Endothelial cell of umbilical vein (primary cell): Measurements from ENCODE around the gene C1QTNF7. TPM values are rescaled to one million over a fixed set of nuclear protein-coding genes. Genes with fewer than 3 reads are reported as not detected.

ENCODE experiments used
- BruUV-seq: library from RNA; stranded (reverse); fragments of 400-500 nt; replicated peaks from 2 replicates; lab custom pipeline; 2021; lab: Mats Ljungman, UMichigan
- CTCF ChIA-PET: fragments of 300-600, 350-600 bp; sonication (Branson Sonifier 250); formaldehyde crosslinking; loops from one replicate; lab custom pipeline; 2021; ENCODE audit warnings: antibody characterized with exemption, inconsistent platforms; lab: Charles Lee
- POLR2A ChIA-PET: fragments of 300-600, 350-600 bp; sonication (Branson Sonifier 250); formaldehyde crosslinking; loops from one replicate; lab custom pipeline; 2021; ENCODE audit warnings: antibody characterized with exemption, inconsistent platforms; lab: Charles Lee
- DNase-seq: peaks from one replicate; pipeline ENCODE4 v3.0.0-alpha.2; 2011; ENCODE audit warnings: low read depth, low spot score
- FAIRE-seq: peaks from 2 replicates; lab custom pipeline; 2011; peaks lifted over from hg19 to GRCh38; lab: Jason Lieb, UNC
- H2AFZ ChIP-seq: 2 replicates; pipeline ENCODE4 v1.6.0; 2012; ENCODE audit warnings: low read depth, low read length, control low read depth, inconsistent platforms
- H3K27ac ChIP-seq: 2 replicates; pipeline ENCODE4 v1.5.1; 2011; ENCODE audit warnings: low read depth, mild to moderate bottlenecking, control low read depth, low read length, moderate library complexity; ENCODE audit not compliant: insufficient read depth
- H3K27me3 ChIP-seq, 2 experiments: 2 replicates each; pipeline versions ENCODE4 v1.6.0 to v1.6.1; 2011; ENCODE audit warnings: low read length in 2 of 2, mixed read lengths in 1 of 2; ENCODE audit not compliant: control insufficient read depth in 2 of 2, insufficient read depth in 2 of 2
- H3K36me3 ChIP-seq, 2 experiments: 2 replicates in 1 of 2; 3 replicates in 1 of 2; pipeline ENCODE4 v1.5.1; 2011; ENCODE audit warnings: low read length in 2 of 2, mild to moderate bottlenecking in 1 of 2, moderate library complexity in 1 of 2; ENCODE audit not compliant: control insufficient read depth in 2 of 2, insufficient read depth in 2 of 2; ENCODE audit errors: extremely low read depth in 1 of 2
- H3K4me1 ChIP-seq: 3 replicates; pipeline ENCODE4 v1.5.1; 2011; ENCODE audit warnings: mild to moderate bottlenecking, low read length; ENCODE audit not compliant: control insufficient read depth, insufficient read depth; ENCODE audit errors: extremely low read depth
- H3K4me2 ChIP-seq: 2 replicates; pipeline ENCODE4 v1.6.1; 2011; ENCODE audit warnings: low read length, control low read depth, mixed read lengths; ENCODE audit not compliant: insufficient read depth
- H3K4me3 ChIP-seq, 3 experiments: fragments of 200-600 bp in 1 of 3; sonication (generic), shearing (Covaris generic) in 1 of 3; replicated peaks in 1 of 3; 2 replicates each; pipeline ENCODE4 v1.5.1; 2011 to 2016; ENCODE audit warnings: control low read depth in 3 of 3, low read length in 3 of 3, mild to moderate bottlenecking in 2 of 3, inconsistent platforms in 1 of 3, low read depth in 1 of 3, moderate library complexity in 1 of 3; ENCODE audit not compliant: insufficient read depth in 1 of 3
- H3K79me2 ChIP-seq: 2 replicates; pipeline ENCODE4 v1.6.0; 2012; ENCODE audit warnings: low read length, inconsistent platforms; ENCODE audit not compliant: control insufficient read depth, insufficient read depth
- H3K9ac ChIP-seq: replicated peaks from 2 replicates; pipeline ENCODE3; 2011; ENCODE audit warnings: low read length, control low read depth; ENCODE audit not compliant: insufficient read depth; ENCODE audit errors: extremely low read depth
- H3K9me1 ChIP-seq: replicated peaks from 3 replicates; pipeline ENCODE4 v1.6.0; 2011; ENCODE audit warnings: mild to moderate bottlenecking, low read length; ENCODE audit not compliant: control insufficient read depth, insufficient read depth; ENCODE audit errors: extremely low read depth
- H3K9me3 ChIP-seq: replicated peaks from 2 replicates; pipeline ENCODE4 v1.5.1; 2012; ENCODE audit warnings: low read length, inconsistent platforms; ENCODE audit not compliant: control insufficient read depth, insufficient read depth
- H4K20me1 ChIP-seq: replicated peaks from 2 replicates; pipeline ENCODE3; 2011; ENCODE audit warnings: mild to moderate bottlenecking, low read length; ENCODE audit not compliant: control insufficient read depth, insufficient read depth; ENCODE audit errors: extremely low read depth
- FOS ChIP-seq: IDR thresholded peaks from 2 replicates; pipeline ENCODE4 v1.6.1; 2011; ENCODE audit warnings: mild to moderate bottlenecking, low read length, moderate library complexity, borderline replicate concordance; ENCODE audit not compliant: insufficient read depth
- JUN ChIP-seq: IDR thresholded peaks from 2 replicates; pipeline ENCODE4 v1.6.1; 2011; ENCODE audit warnings: borderline replicate concordance, low read depth; ENCODE audit not compliant: insufficient read length, insufficient read depth
- MYC ChIP-seq: IDR thresholded peaks from one replicate; pipeline ENCODE4 v1.6.1; 2011; ENCODE audit warnings: mild to moderate bottlenecking, low read depth, low read length
- POLR2AphosphoS5 ChIP-seq: IDR thresholded peaks from 2 replicates; pipeline ENCODE4 v1.6.1; 2012; ENCODE audit warnings: low read depth, mild to moderate bottlenecking, control low read depth, low read length, moderate library complexity; ENCODE audit not compliant: insufficient read depth
- dilution Hi-C: fragments of 300-500 bp; cut with MboI; formaldehyde crosslinking; loops from one replicate; pipeline ENCODE4 v1.15.0; 2019; ENCODE audit warnings: low sequenced_read_pairs; ENCODE audit not compliant: extremely low pct_ligation_motif_present
- intact Hi-C: fragments of 100-400 bp; cut with micrococcal nuclease; formaldehyde crosslinking; loops from one replicate; pipeline ENCODE4 v1.10.0; 2022
- polyA plus RNA-seq, 4 experiments: library from polyadenylated mRNA; depleted of rRNA in 3 of 4; stranded (reverse) in 3 of 4; unstranded in 1 of 4; fragments of >200 nt; gene quantifications; 2 replicates each; pipeline versions ENCODE4 v1.2.1 to v1.2.3, GENCODE V29; 2011 to 2012; ENCODE audit warnings: missing spikeins in 1 of 4
- total RNA-seq: library from RNA; stranded (reverse); gene quantifications from 2 replicates; pipeline ENCODE4 v1.2.3, GENCODE V29; 2021
- TF ChIP-seq, protein P1 (sequence below): IDR thresholded peaks from 2 replicates; pipeline ENCODE4 v1.6.1; 2011; ENCODE audit not compliant: insufficient read depth, insufficient read length
- TF ChIP-seq, protein P2 (sequence below), 2 donors: IDR thresholded peaks; 1 replicate in 1 of 2; 2 replicates in 1 of 2; pipeline ENCODE4 v1.5.1; 2011; ENCODE audit warnings: low read length in 2 of 2, mild to moderate bottlenecking in 2 of 2, moderate library complexity in 2 of 2, control low read depth in 1 of 2, inconsistent platforms in 1 of 2, low read depth in 1 of 2; ENCODE audit not compliant: insufficient read depth in 1 of 2; ENCODE audit errors: extremely low read depth in 1 of 2

The C1QTNF7 gene
- total and polyA plus RNA-seq, 2 donors (not counting 3 experiments of a cell fraction or from before 2014, with no cell fraction given), result not detected

DNA sequence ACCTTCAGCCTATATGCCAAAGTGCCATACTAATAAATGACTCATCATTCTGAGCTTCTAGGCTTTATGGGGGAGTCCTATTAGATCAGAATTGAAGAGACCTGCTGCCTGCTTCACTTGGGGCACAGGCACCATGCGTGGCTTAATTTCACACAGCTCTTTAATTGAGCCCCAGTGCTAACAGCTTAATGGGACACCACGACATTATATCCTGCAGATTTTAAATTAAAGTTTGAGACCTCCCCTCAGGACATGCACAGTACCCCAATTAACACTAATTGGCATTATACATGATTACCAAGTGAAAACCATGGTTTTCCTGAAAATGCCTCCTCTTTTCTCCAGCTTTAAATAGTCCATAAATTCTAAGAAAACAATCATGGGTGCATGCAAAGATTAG lies 6.8 kb downstream of the C1QTNF7 start:
- ChIA-PET CTCF (no interaction called here), POLR2A (no interaction called here)
- dilution Hi-C loops (no loop called here), intact Hi-C loops (no loop called here)
- no peak for DNase-seq
- no peaks in the 10 kb centered on the region for H3K36me3 ChIP-seq
- BruUV-seq, result no TSS peak
- no peak for FAIRE-seq
- no peaks in the 10 kb centered on the region for H3K9me3 ChIP-seq
- H3K4me2 ChIP-seq, result no peak overlapping the region
- H3K27ac ChIP-seq, result no peak overlapping the region
- H3K4me3 ChIP-seq, result no peak overlapping the region
- no peak overlapping the region for H2AFZ ChIP-seq
- no peaks in the 10 kb centered on the region for H3K27me3 ChIP-seq
- TF ChIP-seq FOS, result no peak
- TF ChIP-seq POLR2AphosphoS5, result no peak
- TF ChIP-seq, protein P1, sequence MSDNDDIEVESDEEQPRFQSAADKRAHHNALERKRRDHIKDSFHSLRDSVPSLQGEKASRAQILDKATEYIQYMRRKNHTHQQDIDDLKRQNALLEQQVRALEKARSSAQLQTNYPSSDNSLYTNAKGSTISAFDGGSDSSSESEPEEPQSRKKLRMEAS, result no peak
- TF ChIP-seq, protein P2, sequence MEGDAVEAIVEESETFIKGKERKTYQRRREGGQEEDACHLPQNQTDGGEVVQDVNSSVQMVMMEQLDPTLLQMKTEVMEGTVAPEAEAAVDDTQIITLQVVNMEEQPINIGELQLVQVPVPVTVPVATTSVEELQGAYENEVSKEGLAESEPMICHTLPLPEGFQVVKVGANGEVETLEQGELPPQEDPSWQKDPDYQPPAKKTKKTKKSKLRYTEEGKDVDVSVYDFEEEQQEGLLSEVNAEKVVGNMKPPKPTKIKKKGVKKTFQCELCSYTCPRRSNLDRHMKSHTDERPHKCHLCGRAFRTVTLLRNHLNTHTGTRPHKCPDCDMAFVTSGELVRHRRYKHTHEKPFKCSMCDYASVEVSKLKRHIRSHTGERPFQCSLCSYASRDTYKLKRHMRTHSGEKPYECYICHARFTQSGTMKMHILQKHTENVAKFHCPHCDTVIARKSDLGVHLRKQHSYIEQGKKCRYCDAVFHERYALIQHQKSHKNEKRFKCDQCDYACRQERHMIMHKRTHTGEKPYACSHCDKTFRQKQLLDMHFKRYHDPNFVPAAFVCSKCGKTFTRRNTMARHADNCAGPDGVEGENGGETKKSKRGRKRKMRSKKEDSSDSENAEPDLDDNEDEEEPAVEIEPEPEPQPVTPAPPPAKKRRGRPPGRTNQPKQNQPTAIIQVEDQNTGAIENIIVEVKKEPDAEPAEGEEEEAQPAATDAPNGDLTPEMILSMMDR (IDR thresholded peaks at IDR 0.05; ENCODE audit: extremely low read depth in 1 of 2, insufficient read depth in 1 of 2, low read depth in 1 of 2, low read length in 2 of 2), result no peak
- TF ChIP-seq JUN, result no peak
- TF ChIP-seq MYC, result no peak
- H3K4me1 ChIP-seq, result no peaks in the 10 kb centered on the region
- no peaks in the 10 kb centered on the region for H4K20me1 ChIP-seq
- no peaks in the 10 kb centered on the region for H3K9me1 ChIP-seq
- no peaks in the 10 kb centered on the region for H3K79me2 ChIP-seq
- H3K9ac ChIP-seq, result no peak overlapping the region
